ENCODE data around the gene TDRD9.

The TDRD9 gene

GRCh38 chr14:104007121-104007520, 78.9 kb downstream of the TDRD9 start:
- no peak for DNase-seq

DNA sequence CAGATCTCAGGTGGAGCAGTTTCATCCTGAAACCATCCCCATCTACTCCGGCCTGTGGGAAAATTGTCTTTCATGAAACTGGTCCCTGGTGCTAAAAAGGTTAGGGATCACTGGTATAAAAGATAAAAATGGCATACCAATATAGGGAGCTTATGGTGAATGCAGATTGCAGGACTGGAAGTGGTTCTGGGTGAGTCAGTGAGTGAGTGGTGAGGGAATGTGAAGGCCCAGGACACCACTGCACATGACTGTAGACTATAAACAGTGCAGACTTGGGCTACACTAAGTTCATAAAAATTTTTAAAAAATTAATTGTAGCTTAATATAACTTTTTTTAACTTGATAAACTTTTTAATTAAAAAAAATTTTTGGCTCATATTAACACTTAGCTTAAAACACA, 81.0 kb downstream of the TDRD9 start:
- no peak for DNase-seq
- in situ Hi-C loops (cut with HindIII; ENCODE audit: low pct_ligation_motif_present, low pct_unique_long_range_greater_than_20kb, low sequenced_read_pairs): no loop called here

More at GRCh38 chr14:104007121-104007520, 78.9 kb downstream of the TDRD9 start:
- in situ Hi-C loops (cut with HindIII; ENCODE audit: low pct_ligation_motif_present, low pct_unique_long_range_greater_than_20kb, low sequenced_read_pairs): no loop called here

- in situ Hi-C loops (cut with HindIII; ENCODE audit: low pct_ligation_motif_present, low pct_unique_long_range_greater_than_20kb, low sequenced_read_pairs): no loop called here
- DNase-seq: no peak
These were observed 83.7 kb downstream of the TDRD9 start for GRCh38 chr14:104011824-104012517.

DNA sequence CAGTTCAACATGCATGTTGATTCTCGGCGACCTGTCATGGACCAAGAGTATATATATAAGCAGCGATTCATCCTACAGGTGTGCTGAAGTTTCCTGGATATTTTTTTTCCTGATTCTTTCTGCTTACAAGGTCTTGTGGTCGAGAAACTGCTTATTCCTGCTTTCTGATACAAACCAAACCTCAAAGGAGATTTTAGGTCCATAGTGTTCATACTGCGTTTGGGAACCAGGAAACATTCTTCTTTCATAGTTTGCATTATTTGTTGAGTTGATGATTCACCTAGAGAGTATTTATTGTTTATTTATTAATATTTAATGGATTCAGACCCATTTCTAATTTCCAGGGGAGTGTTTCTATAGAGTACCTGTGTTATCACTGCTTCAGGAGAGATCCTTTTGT, 86.5 kb downstream of the TDRD9 start:
- no peak for DNase-seq
- in situ Hi-C loops (cut with HindIII; ENCODE audit: low pct_ligation_motif_present, low pct_unique_long_range_greater_than_20kb, low sequenced_read_pairs): no loop called here

DNA sequence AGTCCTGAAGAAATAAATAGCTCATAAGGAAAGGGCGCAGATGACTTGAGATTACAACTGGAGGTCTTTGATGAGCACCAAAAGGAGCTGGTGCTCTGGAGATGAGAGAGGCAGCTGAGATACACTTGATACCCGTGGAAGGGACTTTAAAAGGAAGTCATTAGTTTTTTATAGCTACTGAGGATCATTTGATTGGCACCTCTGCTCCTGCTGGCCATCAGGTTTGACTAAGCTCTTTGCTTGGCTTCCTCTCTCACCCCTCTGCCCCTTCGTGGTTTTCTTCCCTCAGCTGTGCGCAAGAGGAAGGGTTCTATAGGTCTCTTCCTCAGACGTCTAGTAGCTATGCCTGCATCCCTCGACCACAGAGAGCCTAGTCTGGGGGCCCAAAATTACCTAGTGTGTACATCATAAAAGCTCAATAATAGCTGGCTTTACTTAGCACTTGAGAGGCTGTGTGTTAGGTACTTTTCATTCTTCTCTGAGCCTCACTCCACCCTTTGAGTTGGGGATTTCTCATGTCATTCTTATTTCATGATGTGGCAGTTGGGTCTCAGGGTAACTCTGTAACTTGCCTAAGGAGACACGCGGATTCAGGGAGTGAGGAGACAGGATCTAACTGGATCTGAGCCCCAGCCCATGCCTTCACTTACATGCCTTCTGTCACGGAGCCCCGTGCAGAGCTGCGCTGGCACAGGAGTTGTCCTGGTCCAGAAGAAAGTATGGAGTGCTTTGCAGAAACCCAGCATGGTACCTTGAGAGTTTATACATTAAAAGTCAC, 88.8 kb downstream of the TDRD9 start:
- DNase-seq: peak; percentile 46
- in situ Hi-C loops (cut with HindIII; ENCODE audit: low pct_ligation_motif_present, low pct_unique_long_range_greater_than_20kb, low sequenced_read_pairs): no loop called here

GRCh38 chr14:104019029-104019428, 90.8 kb downstream of the TDRD9 start:
- no peak for DNase-seq
- in situ Hi-C loops (cut with HindIII; ENCODE audit: low pct_ligation_motif_present, low pct_unique_long_range_greater_than_20kb, low sequenced_read_pairs): no loop called here

DNA sequence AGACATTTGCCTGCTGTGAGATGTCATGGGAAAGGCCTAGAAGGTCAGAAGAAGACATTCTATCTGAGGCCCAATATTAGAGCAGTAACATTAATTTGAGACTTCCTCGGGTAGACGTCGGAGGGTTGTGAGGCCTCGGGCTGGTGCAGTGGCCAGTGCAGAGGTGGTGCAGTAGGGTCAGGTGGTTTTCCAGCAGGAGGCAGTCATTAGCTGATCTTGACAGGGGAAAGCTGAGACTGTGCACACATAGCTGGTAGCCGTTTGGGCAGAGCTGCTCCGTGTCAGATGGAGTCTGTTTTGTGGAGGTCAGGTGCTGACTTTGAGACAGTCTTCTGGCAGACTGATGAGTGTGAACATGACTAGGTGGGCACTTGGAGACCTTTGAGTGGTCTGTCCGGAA, 91.5 kb downstream of the TDRD9 start:
- in situ Hi-C loops (cut with HindIII; ENCODE audit: low pct_ligation_motif_present, low pct_unique_long_range_greater_than_20kb, low sequenced_read_pairs): no loop called here
- no peak for DNase-seq

- in situ Hi-C loops (cut with HindIII; ENCODE audit: low pct_ligation_motif_present, low pct_unique_long_range_greater_than_20kb, low sequenced_read_pairs): no loop called here
- no peak for DNase-seq
These were observed 92.2 kb downstream of the TDRD9 start for GRCh38 chr14:104020471-104020870.

GRCh38 chr14:104023325-104024055, 95.2 kb downstream of the TDRD9 start:
- in situ Hi-C loops (cut with HindIII; ENCODE audit: low pct_ligation_motif_present, low pct_unique_long_range_greater_than_20kb, low sequenced_read_pairs): no loop called here
- no peak for DNase-seq

DNA sequence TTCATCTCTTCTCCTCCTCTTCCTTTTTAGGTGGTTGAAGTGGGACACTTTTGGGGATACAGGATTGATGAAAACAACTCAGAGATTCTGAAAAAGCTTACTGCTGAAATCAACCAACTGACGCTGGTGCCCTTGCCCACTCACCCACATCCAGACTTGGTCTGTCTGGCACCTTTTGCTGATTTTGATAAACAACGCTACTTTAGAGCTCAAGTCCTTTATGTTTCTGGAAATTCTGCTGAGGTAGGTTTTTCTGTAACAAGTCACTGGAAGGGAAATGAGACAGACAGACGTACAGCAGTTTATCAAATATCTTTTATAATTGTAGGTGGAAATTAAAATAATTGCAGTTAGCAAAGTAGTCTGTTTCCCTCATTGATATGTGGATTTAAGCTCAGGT, 97.3 kb downstream of the TDRD9 start:
- DNase-seq: no peak
- in situ Hi-C loops (cut with HindIII; ENCODE audit: low pct_ligation_motif_present, low pct_unique_long_range_greater_than_20kb, low sequenced_read_pairs): no loop called here

DNA sequence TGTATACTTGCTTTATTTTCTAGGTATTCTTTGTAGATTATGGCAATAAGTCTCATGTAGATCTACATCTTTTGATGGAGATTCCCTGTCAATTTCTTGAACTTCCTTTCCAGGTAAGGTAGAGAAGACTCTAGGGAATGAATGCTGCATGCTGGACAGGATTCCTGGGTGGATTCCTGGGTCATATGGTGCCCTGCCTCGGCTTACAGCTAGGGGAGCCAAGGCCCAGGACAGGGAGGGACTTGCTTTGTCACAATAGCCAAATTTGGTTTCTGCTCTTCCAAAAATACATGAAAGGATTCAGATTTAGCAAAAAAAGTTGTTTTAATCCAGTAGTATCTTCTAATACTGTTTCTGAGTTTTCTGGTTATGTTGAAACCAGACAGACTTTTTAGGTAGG, 97.8 kb downstream of the TDRD9 start:
- no peak for DNase-seq
- in situ Hi-C loops (cut with HindIII; ENCODE audit: low pct_ligation_motif_present, low pct_unique_long_range_greater_than_20kb, low sequenced_read_pairs): no loop called here

DNA sequence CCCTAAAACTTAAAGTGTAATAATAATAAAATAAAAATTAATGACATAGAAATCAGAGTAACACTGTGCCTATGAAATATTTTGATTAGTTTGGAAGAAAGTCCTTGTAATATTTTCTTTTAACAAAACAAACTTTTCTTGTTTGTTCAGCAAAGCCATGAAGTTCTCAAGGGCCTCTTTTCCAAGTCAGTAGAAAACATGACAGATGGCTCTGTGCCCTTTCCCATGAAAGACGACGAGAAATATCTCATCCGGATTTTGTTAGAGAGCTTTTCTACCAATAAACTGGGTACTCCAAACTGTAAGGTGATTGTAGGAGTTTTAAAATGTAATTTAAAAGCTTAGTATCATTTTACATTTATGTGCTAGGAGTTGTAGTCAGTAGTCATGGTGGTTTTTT, 102.7 kb downstream of the TDRD9 start:
- in situ Hi-C loops (cut with HindIII; ENCODE audit: low pct_ligation_motif_present, low pct_unique_long_range_greater_than_20kb, low sequenced_read_pairs): no loop called here
- no peak for DNase-seq

DNA sequence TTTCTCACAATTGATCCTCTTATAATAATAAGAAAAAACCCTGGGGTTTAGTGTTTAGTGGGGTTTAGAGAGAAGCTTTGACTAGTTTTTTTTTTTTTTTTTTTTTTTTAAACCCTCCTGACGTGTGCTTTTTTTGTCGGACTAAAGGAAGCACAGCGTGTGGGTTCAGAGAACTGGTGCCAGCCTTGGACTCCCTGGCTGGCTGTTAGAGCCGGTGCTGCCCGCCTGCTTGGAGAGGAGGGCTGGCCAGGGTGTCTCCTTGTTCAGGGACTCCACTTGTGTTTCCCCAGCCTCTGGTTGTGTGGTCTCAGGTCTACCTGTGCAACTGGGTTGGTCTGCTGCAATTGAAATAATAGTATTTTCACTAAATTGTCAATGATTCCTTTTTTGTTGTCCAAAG, 103.1 kb downstream of the TDRD9 start:
- in situ Hi-C loops (cut with HindIII; ENCODE audit: low pct_ligation_motif_present, low pct_unique_long_range_greater_than_20kb, low sequenced_read_pairs): no loop called here

GRCh38 chr14:104034976-104035699, 106.9 kb downstream of the TDRD9 start:
- in situ Hi-C loops (cut with HindIII; ENCODE audit: low pct_ligation_motif_present, low pct_unique_long_range_greater_than_20kb, low sequenced_read_pairs): no loop called here
- DNase-seq: no peak

More for the DNA sequence above, 103.1 kb downstream of the TDRD9 start:
- no peak for DNase-seq

- DNase-seq: no peak
- in situ Hi-C loops (cut with HindIII; ENCODE audit: low pct_ligation_motif_present, low pct_unique_long_range_greater_than_20kb, low sequenced_read_pairs): no loop called here
These were observed 108.0 kb downstream of the TDRD9 start for GRCh38 chr14:104036212-104036611.

- in situ Hi-C loops (cut with HindIII; ENCODE audit: low pct_ligation_motif_present, low pct_unique_long_range_greater_than_20kb, low sequenced_read_pairs): no loop called here
These were observed 108.8 kb downstream of the TDRD9 start for GRCh38 chr14:104037074-104037473.

GRCh38 chr14:104037903-104038302, 109.6 kb downstream of the TDRD9 start:
- in situ Hi-C loops (cut with HindIII; ENCODE audit: low pct_ligation_motif_present, low pct_unique_long_range_greater_than_20kb, low sequenced_read_pairs): no loop called here
- no peak for DNase-seq

More at GRCh38 chr14:104037074-104037473, 108.8 kb downstream of the TDRD9 start:
- no peak for DNase-seq

DNA sequence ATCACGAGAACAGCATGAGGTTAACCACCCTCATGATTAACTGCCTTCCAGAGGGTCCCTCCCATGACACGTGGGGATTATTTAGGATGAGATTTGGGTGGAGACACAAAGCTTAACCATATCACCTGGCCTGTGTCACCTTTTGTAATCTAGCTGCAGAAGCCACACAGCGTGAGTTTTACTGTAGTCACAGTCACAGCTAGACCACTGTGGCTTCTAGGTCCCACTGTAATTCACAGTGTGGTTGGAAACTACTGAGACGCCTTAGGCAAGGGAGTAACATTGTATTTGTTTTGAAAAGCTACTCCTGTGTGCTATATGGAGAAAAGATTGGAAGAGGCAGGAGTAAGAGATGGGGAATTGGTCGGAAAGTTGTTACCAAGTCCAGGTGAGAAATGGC, 111.0 kb downstream of the TDRD9 start:
- in situ Hi-C loops (cut with HindIII; ENCODE audit: low pct_ligation_motif_present, low pct_unique_long_range_greater_than_20kb, low sequenced_read_pairs): no loop called here
- no peak for DNase-seq

GRCh38 chr14:104040539-104040938, 112.3 kb downstream of the TDRD9 start:
- in situ Hi-C loops (cut with HindIII; ENCODE audit: low pct_ligation_motif_present, low pct_unique_long_range_greater_than_20kb, low sequenced_read_pairs): no loop called here
- DNase-seq: no peak
